Neuronal stem cell (in vitro differentiated cells): ENCODE results near the gene KATNB1.

Experiments used
- DNase-seq: peaks from one replicate; pipeline ENCODE4 v3.0.0-alpha.2; 2013; ENCODE audit warnings: low spot score
- H2AFZ ChIP-seq: one replicate; pipeline ENCODE4 v1.6.1; 2013; ENCODE audit warnings: mild to moderate bottlenecking, low read length, inconsistent platforms
- H2AK5ac ChIP-seq: 2 replicates; pipeline ENCODE4 v1.6.1; 2013; ENCODE audit warnings: low read depth, mild to moderate bottlenecking, inconsistent platforms, low read length, moderate library complexity, mixed read lengths
- H2BK120ac ChIP-seq: 2 replicates; pipeline ENCODE4 v1.6.1; 2013; ENCODE audit warnings: low read depth, mild to moderate bottlenecking, inconsistent platforms, low read length, moderate library complexity, mixed read lengths
- H2BK12ac ChIP-seq: one replicate; pipeline ENCODE4 v1.6.1; 2013; ENCODE audit warnings: low read length, inconsistent platforms
- H2BK15ac ChIP-seq: 2 replicates; pipeline ENCODE4 v1.6.1; 2013; ENCODE audit warnings: mild to moderate bottlenecking, low read length, inconsistent platforms, mixed read lengths
- H2BK5ac ChIP-seq: one replicate; pipeline ENCODE4 v1.6.1; 2013; ENCODE audit warnings: inconsistent platforms, mild to moderate bottlenecking, low read length, moderate library complexity
- H3K14ac ChIP-seq: one replicate; pipeline ENCODE4 v1.6.1; 2013; ENCODE audit warnings: low read length, inconsistent platforms
- H3K18ac ChIP-seq: 2 replicates; pipeline ENCODE4 v1.6.1; 2013; ENCODE audit warnings: low read length, inconsistent platforms
- H3K23ac ChIP-seq: 2 replicates; pipeline ENCODE4 v1.6.1; 2013; ENCODE audit warnings: low read depth, mild to moderate bottlenecking, mixed read lengths, low read length, inconsistent platforms; ENCODE audit not compliant: poor library complexity
- H3K27ac ChIP-seq: replicated peaks from 3 replicates; pipeline ENCODE4 v1.5.1; 2013; ENCODE audit warnings: low read length, inconsistent platforms
- H3K27me3 ChIP-seq, 3 experiments: 2 replicates each; pipeline ENCODE4 v1.6.1; 2013; ENCODE audit warnings: low read length in 3 of 3, mild to moderate bottlenecking in 2 of 3, inconsistent platforms in 1 of 3, low read depth in 1 of 3, mixed read lengths in 1 of 3, moderate library complexity in 1 of 3; ENCODE audit not compliant: control insufficient read depth in 3 of 3, insufficient read depth in 3 of 3
- H3K36me3 ChIP-seq, 2 donors: replicated peaks in 1 of 2; 2 replicates each; pipeline ENCODE4 v1.6.1; 2013; ENCODE audit warnings: low read length in 2 of 2; ENCODE audit not compliant: control insufficient read depth in 2 of 2, insufficient read depth in 2 of 2
- H3K4ac ChIP-seq: 2 replicates; pipeline ENCODE4 v1.6.1; 2013; ENCODE audit warnings: inconsistent platforms, mild to moderate bottlenecking, low read length, moderate library complexity
- H3K4me1 ChIP-seq, 2 donors: 1 replicate in 1 of 2; 2 replicates in 1 of 2; pipeline ENCODE4 v1.6.1; 2013; ENCODE audit warnings: low read length in 2 of 2, low read depth in 1 of 2; ENCODE audit not compliant: control insufficient read depth in 2 of 2, insufficient read depth in 1 of 2
- H3K4me2 ChIP-seq: one replicate; pipeline ENCODE4 v1.6.1; 2013; ENCODE audit warnings: mild to moderate bottlenecking, low read length, inconsistent platforms; ENCODE audit not compliant: insufficient read depth, poor library complexity, severe bottlenecking
- H3K4me3 ChIP-seq, 2 donors: 2 replicates each; pipeline ENCODE4 v1.5.1; 2013; ENCODE audit warnings: low read length in 2 of 2, mild to moderate bottlenecking in 2 of 2, inconsistent platforms in 1 of 2, moderate library complexity in 1 of 2
- H3K79me1 ChIP-seq: one replicate; pipeline ENCODE4 v1.6.1; 2013; ENCODE audit warnings: low read depth, mild to moderate bottlenecking, inconsistent platforms, low read length, moderate library complexity
- H3K9ac ChIP-seq: one replicate; pipeline ENCODE4 v1.6.1; 2013; ENCODE audit warnings: mild to moderate bottlenecking, low read depth, low read length, inconsistent platforms; ENCODE audit not compliant: poor library complexity
- H3K9me3 ChIP-seq, 2 donors: replicated peaks in 1 of 2; 2 replicates each; pipeline versions ENCODE3 to v1.6.1; 2013; ENCODE audit warnings: low read length in 2 of 2, mild to moderate bottlenecking in 2 of 2, inconsistent platforms in 1 of 2, low read depth in 1 of 2, mixed read lengths in 1 of 2, moderate library complexity in 1 of 2; ENCODE audit not compliant: control insufficient read depth in 2 of 2, insufficient read depth in 1 of 2
- H4K8ac ChIP-seq: one replicate; pipeline ENCODE4 v1.6.1; 2013; ENCODE audit warnings: low read depth, mild to moderate bottlenecking, inconsistent platforms, low read length, moderate library complexity
- H4K91ac ChIP-seq: one replicate; pipeline ENCODE4 v1.6.1; 2013; ENCODE audit warnings: low read length, low read depth, mild to moderate bottlenecking, inconsistent platforms; ENCODE audit not compliant: poor library complexity
- WGBS, 2 donors: extraction: QIAGEN DNeasy Blood & Tissue Kit; methylation state at CpG; one replicate each; pipeline ENCODE4 v1.1.7; 2013; ENCODE audit warnings: missing lambda C conversion rate in 2 of 2, mixed read lengths in 1 of 2; ENCODE audit not compliant: insufficient read length in 2 of 2, insufficient replicate concordance in 1 of 2; ENCODE audit errors: extremely low coverage in 2 of 2; 5-methylcytosine and 5-hydroxymethylcytosine counted together

KATNB1 gene

GRCh38 chr16:57788252-57788841 lies 52.8 kb downstream of the KATNB1 start:
- Histone ChIP-seq H4K8ac (no peak overlapping the region), H3K27me3 (no peaks in the 10 kb centered on the region), H3K23ac (no peak overlapping the region), H3K79me1 (peaks cover 1% of the 10 kb centered on the region), H3K4ac (no peak overlapping the region), H3K4me1 (peaks cover 0 to 4% of the 10 kb centered on the region in 2 donors), H2AFZ (no peak overlapping the region), H3K4me2 (no peak overlapping the region), H3K14ac (no peak overlapping the region), H2AK5ac (no peak overlapping the region), H4K91ac (no peak overlapping the region), H3K36me3 (no peaks in the 10 kb centered on the region), H3K27ac (no peak overlapping the region), H2BK5ac (no peak overlapping the region), H3K4me3 (no peak overlapping the region), H3K18ac (no peak overlapping the region), H3K9ac (peak overlapping the region; percentile 6), H3K9me3 (no peaks in the 10 kb centered on the region), H2BK120ac (no peak overlapping the region), H2BK12ac (no peak overlapping the region), H2BK15ac (peak overlapping the region; percentile 20)
- no CpG with 5 or more reads among the region's 17 CpGs for WGBS, 2 donors
- no peak for DNase-seq

GRCh38 chr16:57788951-57789350 lies 53.4 kb downstream of the KATNB1 start:
- Histone ChIP-seq H4K8ac (no peak overlapping the region), H3K23ac (no peak overlapping the region), H3K18ac (peak overlapping the region; percentile 30), H2BK15ac (no peak overlapping the region), H2BK120ac (no peak overlapping the region), H3K14ac (peak overlapping the region; percentile 42), H3K9me3 (no peaks in the 10 kb centered on the region), H3K4me3 (peak overlapping the region in 1 of 2 donors; percentile 2), H3K27me3 (no peaks in the 10 kb centered on the region), H4K91ac (no peak overlapping the region), H3K79me1 (peaks cover 1% of the 10 kb centered on the region), H2BK12ac (peak overlapping the region; percentile 44), H2BK5ac (no peak overlapping the region), H2AK5ac (peak overlapping the region; percentile 27), H3K4ac (no peak overlapping the region), H3K36me3 (no peaks in the 10 kb centered on the region), H3K27ac (no peak overlapping the region), H3K4me2 (no peak overlapping the region), H3K4me1 (peaks cover 0 to 4% of the 10 kb centered on the region in 2 donors), H2AFZ (no peak overlapping the region), H3K9ac (no peak overlapping the region)
- WGBS, 2 donors, result no CpG with 5 or more reads among the region's 12 CpGs
- no peak for DNase-seq

DNA sequence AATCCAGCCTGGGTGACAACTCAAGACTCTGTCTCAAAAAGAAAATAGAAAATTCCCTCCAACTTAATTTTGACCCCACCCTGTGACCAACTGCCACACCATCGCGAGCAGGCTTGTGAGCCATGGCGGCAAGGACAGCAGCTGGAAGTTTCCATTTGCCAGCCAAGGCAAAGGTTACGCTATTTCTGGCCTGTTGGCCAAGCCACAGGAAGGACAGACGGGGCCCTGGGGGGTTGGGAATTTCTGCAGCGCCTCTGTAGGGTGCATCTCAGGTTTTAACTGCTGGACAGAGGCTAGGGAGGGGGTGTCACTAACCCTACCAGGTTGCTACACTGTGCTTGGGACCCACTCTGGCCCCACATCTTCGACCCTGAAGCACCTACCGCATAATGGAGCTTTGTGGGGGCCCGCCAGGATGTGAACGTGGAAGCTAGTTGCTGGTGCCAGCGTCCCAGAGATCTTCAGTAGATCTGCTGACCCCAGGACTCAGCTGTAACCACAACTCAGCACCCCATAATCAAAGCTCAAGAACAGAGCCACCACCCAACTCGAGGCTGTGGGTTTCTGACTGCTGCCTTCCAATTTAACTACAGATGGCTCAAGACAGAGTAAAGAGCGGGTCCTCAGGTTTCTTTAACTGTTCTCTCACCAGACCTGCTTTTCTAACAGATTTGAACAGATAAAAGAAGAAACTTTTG lies 55.8 kb downstream of the KATNB1 start:
- no peak overlapping the region for H3K27ac ChIP-seq
- H3K14ac ChIP-seq, result no peak overlapping the region
- H3K4me3 ChIP-seq, result no peak overlapping the region
- no peak overlapping the region for H2AK5ac ChIP-seq
- H2BK12ac ChIP-seq, result no peak overlapping the region
- H3K4me2 ChIP-seq, result no peak overlapping the region
- H3K36me3 ChIP-seq, result no peaks in the 10 kb centered on the region
- DNase-seq, result no peak
- H2BK5ac ChIP-seq, result no peak overlapping the region
- no CpG with 5 or more reads among the region's 13 CpGs for WGBS, 2 donors
- no peak overlapping the region for H2AFZ ChIP-seq
- no peak overlapping the region for H4K8ac ChIP-seq
- no peak overlapping the region for H2BK15ac ChIP-seq
- H4K91ac ChIP-seq, result no peak overlapping the region
- no peaks in the 10 kb centered on the region for H3K27me3 ChIP-seq
- no peak overlapping the region for H3K4ac ChIP-seq
- H2BK120ac ChIP-seq, result no peak overlapping the region
- H3K4me1 ChIP-seq, result peaks cover 0 to 5% of the 10 kb centered on the region in 2 donors
- H3K79me1 ChIP-seq, result peaks cover 1% of the 10 kb centered on the region
- no peaks in the 10 kb centered on the region for H3K9me3 ChIP-seq
- no peak overlapping the region for H3K9ac ChIP-seq
- H3K23ac ChIP-seq, result no peak overlapping the region
- H3K18ac ChIP-seq, result no peak overlapping the region

GRCh38 chr16:57791893-57792461 lies 56.4 kb downstream of the KATNB1 start:
- no CpG with 5 or more reads among the region's 8 CpGs for WGBS, 2 donors
- Histone ChIP-seq H3K4me2 (no peak overlapping the region), H3K4ac (no peak overlapping the region), H2BK5ac (no peak overlapping the region), H3K27me3 (peaks cover 0 to 2% (median 0%) of the 10 kb centered on the region in 3 experiments), H4K91ac (no peak overlapping the region), H2BK120ac (no peak overlapping the region), H3K9ac (no peak overlapping the region), H3K27ac (no peak overlapping the region), H3K4me3 (no peak overlapping the region), H3K14ac (no peak overlapping the region), H4K8ac (no peak overlapping the region), H3K9me3 (no peaks in the 10 kb centered on the region), H3K23ac (no peak overlapping the region), H3K4me1 (peaks cover 0 to 5% of the 10 kb centered on the region in 2 donors), H2AFZ (no peak overlapping the region), H2BK15ac (no peak overlapping the region), H3K79me1 (peaks cover under 1% of the 10 kb centered on the region), H2BK12ac (no peak overlapping the region), H2AK5ac (no peak overlapping the region), H3K36me3 (no peaks in the 10 kb centered on the region), H3K18ac (no peak overlapping the region)
- DNase-seq, result no peak
